Mesenchymal stem cell (in vitro differentiated cells and primary cell): ENCODE results near the gene STK11IP.
A peak's percentile ranks its signal among the peaks of the same experiment; 100 is the strongest.

Source experiments
- DNase-seq: peaks from one replicate; pipeline ENCODE4 v3.0.0-alpha.2; 2013
- H2AFZ ChIP-seq: one replicate; pipeline ENCODE4 v1.6.1; 2013; ENCODE audit warnings: low read depth, mild to moderate bottlenecking, control low read depth, inconsistent platforms, low read length, moderate library complexity
- H2AK5ac ChIP-seq: 2 replicates; pipeline ENCODE4 v1.6.1; 2013; ENCODE audit warnings: low read length, moderate library complexity, mild to moderate bottlenecking, inconsistent platforms; ENCODE audit not compliant: severe bottlenecking
- H2BK120ac ChIP-seq: one replicate; pipeline ENCODE4 v1.6.1; 2013; ENCODE audit warnings: low read depth, mild to moderate bottlenecking, inconsistent platforms, low read length, moderate library complexity
- H2BK12ac ChIP-seq, 2 experiments: one replicate each; pipeline ENCODE4 v1.6.1; 2013; ENCODE audit warnings: inconsistent platforms in 2 of 2, low read length in 2 of 2, mild to moderate bottlenecking in 2 of 2, moderate library complexity in 2 of 2, control low read depth in 1 of 2
- H2BK15ac ChIP-seq: one replicate; pipeline ENCODE4 v1.6.1; 2013; ENCODE audit warnings: mild to moderate bottlenecking, low read depth, inconsistent platforms; ENCODE audit not compliant: poor library complexity, severe bottlenecking
- H2BK5ac ChIP-seq: 2 replicates; pipeline ENCODE4 v1.6.1; 2013; ENCODE audit warnings: low read depth, mild to moderate bottlenecking, low read length, control low read depth, inconsistent platforms; ENCODE audit not compliant: poor library complexity, severe bottlenecking
- H3K14ac ChIP-seq, 2 experiments: one replicate each; pipeline ENCODE4 v1.6.1; 2013; ENCODE audit warnings: inconsistent platforms in 2 of 2, low read length in 2 of 2, control low read depth in 1 of 2, mild to moderate bottlenecking in 1 of 2, moderate library complexity in 1 of 2
- H3K18ac ChIP-seq, 2 experiments: one replicate each; pipeline ENCODE4 v1.6.1; 2013; ENCODE audit warnings: inconsistent platforms in 2 of 2, low read length in 2 of 2, control low read depth in 1 of 2, low read depth in 1 of 2, mild to moderate bottlenecking in 1 of 2
- H3K23ac ChIP-seq, 2 experiments: one replicate each; pipeline ENCODE4 v1.6.1; 2013; ENCODE audit warnings: inconsistent platforms in 2 of 2, low read length in 2 of 2, mild to moderate bottlenecking in 2 of 2, moderate library complexity in 2 of 2, control low read depth in 1 of 2
- H3K27ac ChIP-seq: 2 replicates; pipeline ENCODE4 v1.5.1; 2013; ENCODE audit warnings: mild to moderate bottlenecking, moderate library complexity, low read length, control low read depth, inconsistent platforms; ENCODE audit not compliant: poor library complexity, severe bottlenecking
- H3K27me3 ChIP-seq, 2 experiments: 2 replicates each; pipeline versions ENCODE4 v1.6.1 to v1.7.0; 2013; ENCODE audit warnings: low read length in 2 of 2, mild to moderate bottlenecking in 2 of 2, moderate library complexity in 2 of 2, control low read depth in 1 of 2, inconsistent platforms in 1 of 2; ENCODE audit not compliant: control insufficient read depth in 1 of 2, insufficient read depth in 1 of 2
- H3K36me3 ChIP-seq, 2 experiments: 2 replicates each; pipeline versions ENCODE4 v1.6.1 to v1.7.0; 2013; ENCODE audit warnings: low read length in 2 of 2, control low read depth in 1 of 2, inconsistent platforms in 1 of 2, low read depth in 1 of 2, mild to moderate bottlenecking in 1 of 2; ENCODE audit not compliant: insufficient read depth in 2 of 2, control insufficient read depth in 1 of 2
- H3K4ac ChIP-seq, 2 experiments: one replicate each; pipeline ENCODE4 v1.6.1; 2013; ENCODE audit warnings: inconsistent platforms in 2 of 2, low read length in 2 of 2, mild to moderate bottlenecking in 2 of 2, moderate library complexity in 2 of 2, control low read depth in 1 of 2, low read depth in 1 of 2
- H3K4me1 ChIP-seq: 2 replicates; pipeline ENCODE4 v1.6.1; 2013; ENCODE audit warnings: low read depth, low read length, control low read depth; ENCODE audit not compliant: control insufficient read depth, insufficient read depth
- H3K4me2 ChIP-seq: 2 replicates; pipeline ENCODE4 v1.6.1; 2013; ENCODE audit warnings: low read length, mild to moderate bottlenecking, inconsistent platforms; ENCODE audit not compliant: poor library complexity, severe bottlenecking
- H3K4me3 ChIP-seq, 2 experiments: 2 replicates each; pipeline versions ENCODE4 v1.5.1 to v1.7.0; 2013; ENCODE audit warnings: low read length in 2 of 2, mild to moderate bottlenecking in 2 of 2, control low read depth in 1 of 2, low read depth in 1 of 2; ENCODE audit not compliant: insufficient read depth in 1 of 2
- H3K79me1 ChIP-seq: replicated peaks from 2 replicates; pipeline ENCODE4 v1.6.1; 2013; ENCODE audit warnings: mild to moderate bottlenecking, control low read depth, low read length, inconsistent platforms; ENCODE audit not compliant: poor library complexity, severe bottlenecking
- H3K9ac ChIP-seq: 2 replicates; pipeline ENCODE4 v1.7.0; 2013; ENCODE audit warnings: mild to moderate bottlenecking, low read length, moderate library complexity
- H3K9me3 ChIP-seq: 2 replicates; pipeline ENCODE4 v1.7.0; 2013; ENCODE audit warnings: mild to moderate bottlenecking, low read length; ENCODE audit not compliant: control insufficient read depth
- H4K8ac ChIP-seq: one replicate; pipeline ENCODE4 v1.6.1; 2013; ENCODE audit warnings: inconsistent platforms, mild to moderate bottlenecking, low read length, moderate library complexity
- H4K91ac ChIP-seq: one replicate; pipeline ENCODE4 v1.6.1; 2013; ENCODE audit warnings: mild to moderate bottlenecking, low read length, inconsistent platforms
- WGBS: methylation state at CpG from one replicate; pipeline ENCODE4 v1.1.7; 2013; ENCODE audit warnings: mixed read lengths; 5-methylcytosine and 5-hydroxymethylcytosine counted together

Gene STK11IP

GRCh38 chr2:219625179-219625578 lies 27.5 kb downstream of the STK11IP start:
- no peak overlapping the region for H3K27ac ChIP-seq
- H2BK15ac ChIP-seq: no peak overlapping the region
- H3K4me3 ChIP-seq: no peak overlapping the region
- DNase-seq: no peak
- no peaks in the 10 kb centered on the region for H3K9me3 ChIP-seq
- H3K23ac ChIP-seq: no peak overlapping the region
- H2BK120ac ChIP-seq: no peak overlapping the region
- no peak overlapping the region for H4K8ac ChIP-seq
- H3K79me1 ChIP-seq: no peaks in the 10 kb centered on the region
- H3K36me3 ChIP-seq: peaks cover 0 to 11% of the 10 kb centered on the region in 2 experiments
- no peak overlapping the region for H2AFZ ChIP-seq
- peaks cover 15 to 26% of the 10 kb centered on the region in 2 experiments for H3K27me3 ChIP-seq
- 95% methylated on average over 5 of the region's 5 CpGs for WGBS
- H3K4me2 ChIP-seq: no peak overlapping the region
- peaks cover 16% of the 10 kb centered on the region for H3K4me1 ChIP-seq
- H3K9ac ChIP-seq: no peak overlapping the region
- H2BK5ac ChIP-seq: no peak overlapping the region
- no peak overlapping the region for H2BK12ac ChIP-seq
- H3K18ac ChIP-seq: no peak overlapping the region
- no peak overlapping the region for H4K91ac ChIP-seq
- no peak overlapping the region for H3K4ac ChIP-seq
- no peak overlapping the region for H3K14ac ChIP-seq
- no peak overlapping the region for H2AK5ac ChIP-seq

- peaks cover 18% of the 10 kb centered on the region for H3K4me1 ChIP-seq
- no peak overlapping the region for H3K23ac ChIP-seq
- H2AFZ ChIP-seq: no peak overlapping the region
- no peak overlapping the region for H2BK5ac ChIP-seq
- no peaks in the 10 kb centered on the region for H3K79me1 ChIP-seq
- no peak for DNase-seq
- H3K4ac ChIP-seq: no peak overlapping the region
- WGBS: 81% methylated on average over 8 of the region's 8 CpGs
- H3K4me3 ChIP-seq: no peak overlapping the region
- H2BK15ac ChIP-seq: no peak overlapping the region
- H3K9me3 ChIP-seq: no peaks in the 10 kb centered on the region
- no peak overlapping the region for H3K14ac ChIP-seq
- H3K18ac ChIP-seq: no peak overlapping the region
- H3K9ac ChIP-seq: no peak overlapping the region
- no peak overlapping the region for H3K4me2 ChIP-seq
- no peak overlapping the region for H2AK5ac ChIP-seq
- peaks cover 0 to 23% of the 10 kb centered on the region in 2 experiments for H3K36me3 ChIP-seq
- H4K91ac ChIP-seq: no peak overlapping the region
- H2BK12ac ChIP-seq: no peak overlapping the region
- H2BK120ac ChIP-seq: no peak overlapping the region
- no peak overlapping the region for H4K8ac ChIP-seq
- H3K27ac ChIP-seq: no peak overlapping the region
- peaks cover 15 to 26% of the 10 kb centered on the region in 2 experiments for H3K27me3 ChIP-seq
These were observed 28.9 kb downstream of the STK11IP start for GRCh38 chr2:219626540-219626939.

- 7% methylated on average over 35 of the region's 103 CpGs for WGBS
- DNase-seq: peak; percentile 22
- H3K36me3 ChIP-seq: peaks cover 6 to 32% of the 10 kb centered on the region in 2 experiments
These were observed 29.7 kb downstream of the STK11IP start, which contains the start of gene SLC4A3 for GRCh38 chr2:219627103-219628100. Gene SLC4A3, plus strand, starts transcription at chr2:219627630. Its CDS starts 363 bp downstream, at chr2:219627993.

More at GRCh38 chr2:219627103-219628100, 29.7 kb downstream of the STK11IP start, which contains the start of gene SLC4A3:
- Histone ChIP-seq H2AK5ac (no peak within 1 kb of the TSS), H2AFZ (peak within 1 kb of the TSS; percentile 80), H3K27ac (no peak within 1 kb of the TSS), H3K4me1 (peaks cover 18% of the 10 kb centered on the region), H2BK15ac (no peak within 1 kb of the TSS), H3K9ac (peak within 1 kb of the TSS; percentile 62), H3K14ac (no peak within 1 kb of the TSS), H3K4me2 (peak within 1 kb of the TSS; percentile 87), H2BK12ac (no peak within 1 kb of the TSS), H3K9me3 (no peaks in the 10 kb centered on the region), H4K8ac (peak within 1 kb of the TSS; percentile 78), H3K23ac (peak within 1 kb of the TSS in 1 of 2 experiments; percentile 56), H3K79me1 (no peaks in the 10 kb centered on the region), H2BK5ac (no peak within 1 kb of the TSS), H3K4me3 (peak within 1 kb of the TSS; percentile 67 to 68), H2BK120ac (peak within 1 kb of the TSS; percentile 71), H3K4ac (peak within 1 kb of the TSS in 1 of 2 experiments; percentile 8), H4K91ac (no peak within 1 kb of the TSS), H3K18ac (peak within 1 kb of the TSS; percentile 34 to 54), H3K27me3 (peaks cover 6 to 18% of the 10 kb centered on the region in 2 experiments)
